HepG2 (cell line): ENCODE data around the gene LHFPL2. TPM values are rescaled to one million over a fixed set of nuclear protein-coding genes. Genes with fewer than 3 reads are reported as not detected.

ENCODE experiments used
- ATAC-seq: fragments of 200-7000 bp; cut with Tn5 transposase; 3 replicates; pipeline ENCODE4 v1.9.1; 2020; ENCODE audit warnings: mild to moderate bottlenecking, moderate library complexity
- BruUV-seq: library from RNA; stranded (reverse); fragments of 400-500 nt; replicated peaks from 2 replicates; lab custom pipeline; 2021; lab: Mats Ljungman, UMichigan
- CTCF ChIA-PET: fragments of 300-600 bp; formaldehyde crosslinking; extraction: SDS; loops from one replicate; lab custom pipeline; 2021; ENCODE audit warnings: low total read pairs, inconsistent platforms, low intra/inter-chr PET ratio; lab: Yijun Ruan, JAX
- POLR2A ChIA-PET: fragments of 350-600 bp; sonication (Branson Sonifier 250); formaldehyde crosslinking; loops from one replicate; lab custom pipeline; 2020; ENCODE audit warnings: antibody characterized with exemption, inconsistent platforms; lab: Yijun Ruan, JAX
- DNase-seq: peaks from one replicate; pipeline ENCODE4 v3.0.0-alpha.2; 2015; ENCODE audit warnings: low spot score
- FAIRE-seq: peaks from 3 replicates; lab custom pipeline; 2011; peaks lifted over from hg19 to GRCh38; lab: Jason Lieb, UNC
- H2AFZ ChIP-seq: one replicate; pipeline ENCODE4 v1.6.1; 2011; ENCODE audit warnings: low read length, inconsistent platforms
- H3K27ac ChIP-seq: fragments of 300-600 bp; 3 replicates; pipeline ENCODE4 v1.8.0; 2011; ENCODE audit warnings: mixed run types, mild to moderate bottlenecking, mixed read lengths, low read length, inconsistent platforms; ENCODE audit not compliant: insufficient read depth; ENCODE audit errors: extremely low read length
- H3K27me3 ChIP-seq, 2 experiments: fragments of 200-600 bp in 1 of 2; 2 replicates in 1 of 2; 3 replicates in 1 of 2; pipeline versions ENCODE4 v1.6.0 to v1.8.0; 2011; ENCODE audit warnings: low read length in 2 of 2, mild to moderate bottlenecking in 2 of 2, moderate library complexity in 2 of 2, inconsistent platforms in 1 of 2; ENCODE audit not compliant: insufficient read depth in 2 of 2, control insufficient read depth in 1 of 2
- H3K36me3 ChIP-seq, 2 experiments: fragments of 200-600 bp in 1 of 2; replicated peaks in 1 of 2; 2 replicates in 1 of 2; 3 replicates in 1 of 2; pipeline versions ENCODE4 v1.5.1 to v1.8.0; 2011; ENCODE audit warnings: low read length in 2 of 2, inconsistent platforms in 1 of 2; ENCODE audit not compliant: insufficient read depth in 2 of 2, control insufficient read depth in 1 of 2
- H3K4me1 ChIP-seq: 2 replicates; pipeline ENCODE4 v1.5.1; 2012; ENCODE audit warnings: low read length, inconsistent platforms; ENCODE audit not compliant: insufficient read depth
- H3K4me2 ChIP-seq: 2 replicates; pipeline ENCODE4 v1.6.0; 2011; ENCODE audit warnings: low read depth, low read length, inconsistent platforms
- H3K4me3 ChIP-seq, 3 experiments: fragments of 200-600 bp in 1 of 3; sonication (generic), shearing (Covaris generic) in 1 of 3; replicated peaks in 1 of 3; 2 replicates each; pipeline ENCODE4 v1.5.1; 2011 to 2016; ENCODE audit warnings: low read length in 3 of 3, inconsistent platforms in 2 of 3, low read depth in 2 of 3, mild to moderate bottlenecking in 2 of 3, control low read depth in 1 of 3, mixed read lengths in 1 of 3; ENCODE audit not compliant: insufficient read depth in 1 of 3
- H3K79me2 ChIP-seq: one replicate; pipeline ENCODE4 v1.6.1; 2011; ENCODE audit warnings: low read length, inconsistent platforms; ENCODE audit not compliant: insufficient read depth
- H3K9ac ChIP-seq: 2 replicates; pipeline ENCODE4 v1.6.0; 2011; ENCODE audit warnings: mild to moderate bottlenecking, low read depth, low read length, inconsistent platforms; ENCODE audit not compliant: insufficient read depth
- H3K9me3 ChIP-seq: 2 replicates; pipeline ENCODE4 v1.5.1; 2012; ENCODE audit warnings: mild to moderate bottlenecking, low read length
- H4K20me1 ChIP-seq: 2 replicates; pipeline ENCODE4 v1.6.0; 2011; ENCODE audit warnings: inconsistent platforms, mild to moderate bottlenecking, low read length, moderate library complexity; ENCODE audit not compliant: insufficient read depth
- ARID5B ChIP-seq: IDR thresholded peaks from 2 replicates; pipeline ENCODE4 v1.4.0; 2020; ENCODE audit warnings: mild to moderate bottlenecking, missing genetic modification reagents
- BRCA1 ChIP-seq: sonication (generic); formaldehyde crosslinking; IDR thresholded peaks from 2 replicates; pipeline ENCODE4 v1.4.0; 2020; ENCODE audit warnings: missing genetic modification reagents
- DNMT1 ChIP-seq: sonication (generic); formaldehyde crosslinking; IDR thresholded peaks from 2 replicates; pipeline ENCODE4 v1.5.1; 2020; ENCODE audit warnings: mild to moderate bottlenecking, missing genetic modification reagents
- HDAC1 ChIP-seq: sonication (generic); formaldehyde crosslinking; IDR thresholded peaks from 2 replicates; pipeline ENCODE4 v1.5.1; 2020; ENCODE audit warnings: mild to moderate bottlenecking, missing genetic modification reagents
- IKZF4 ChIP-seq: sonication (generic); formaldehyde crosslinking; IDR thresholded peaks from 2 replicates; pipeline ENCODE4 v1.5.1; 2020; ENCODE audit warnings: borderline replicate concordance, mild to moderate bottlenecking, low read depth, missing genetic modification reagents; ENCODE audit errors: not compliant biosample characterization
- PAWR ChIP-seq: sonication (generic); formaldehyde crosslinking; IDR thresholded peaks from 2 replicates; pipeline ENCODE4 v1.4.0; 2020; ENCODE audit warnings: missing genetic modification reagents, mild to moderate bottlenecking, borderline replicate concordance
- SNAI1 ChIP-seq: sonication (generic); formaldehyde crosslinking; IDR thresholded peaks from 2 replicates; pipeline ENCODE4 v1.5.0; 2020; ENCODE audit warnings: mild to moderate bottlenecking, missing genetic modification reagents, borderline replicate concordance
- ZFP41 ChIP-seq: sonication (generic); formaldehyde crosslinking; IDR thresholded peaks from 2 replicates; pipeline ENCODE4 v1.4.0; 2020; ENCODE audit warnings: mild to moderate bottlenecking, missing genetic modification reagents, borderline replicate concordance
- ZNF20 ChIP-seq: sonication (generic); formaldehyde crosslinking; IDR thresholded peaks from 2 replicates; pipeline ENCODE4 v1.4.0; 2020; ENCODE audit warnings: mild to moderate bottlenecking, moderate library complexity, missing genetic modification reagents
- ZNF281 ChIP-seq: sonication (generic); formaldehyde crosslinking; IDR thresholded peaks from 2 replicates; pipeline ENCODE4 v1.4.0; 2020; ENCODE audit warnings: missing genetic modification reagents, borderline replicate concordance
- ZNF337 ChIP-seq: sonication (generic); formaldehyde crosslinking; IDR thresholded peaks from 2 replicates; pipeline ENCODE4 v1.5.1; 2020; ENCODE audit warnings: missing genetic modification reagents, low read depth, mild to moderate bottlenecking, borderline replicate concordance
- ZNF501 ChIP-seq: sonication (generic); formaldehyde crosslinking; IDR thresholded peaks from 2 replicates; pipeline ENCODE4 v1.5.1; 2020; ENCODE audit warnings: mild to moderate bottlenecking, moderate library complexity, missing genetic modification reagents
- ZNF598 ChIP-seq: sonication (generic); formaldehyde crosslinking; IDR thresholded peaks from 2 replicates; pipeline ENCODE4 v1.5.1; 2020; ENCODE audit warnings: mild to moderate bottlenecking, missing genetic modification reagents, borderline replicate concordance
- ZNF652 ChIP-seq: IDR thresholded peaks from 2 replicates; pipeline ENCODE4 v1.6.1; 2016; ENCODE audit warnings: low read depth, borderline replicate concordance
- ZNF770 ChIP-seq: sonication (generic); formaldehyde crosslinking; IDR thresholded peaks from 2 replicates; pipeline ENCODE4 v1.5.0; 2020; ENCODE audit warnings: mild to moderate bottlenecking, missing genetic modification reagents
- WGBS: methylation state at CpG from one replicate; pipeline ENCODE4 v1.1.6; 2017; ENCODE audit warnings: low lambda C conversion rate; 5-methylcytosine and 5-hydroxymethylcytosine counted together
- in situ Hi-C: cut with HindIII; loops from 2 replicates; pipeline ENCODE4 v1.10.0; 2017; ENCODE audit warnings: low pct_unique_long_range_greater_than_20kb; ENCODE audit not compliant: extremely low pct_ligation_motif_present
- intact Hi-C: fragments of 100-400 bp; cut with micrococcal nuclease; formaldehyde crosslinking; loops from one replicate; pipeline ENCODE4 v1.10.0; 2022; ENCODE audit not compliant: unreplicated experiment
- polyA plus RNA-seq, 8 experiments: library from polyadenylated mRNA; depleted of rRNA in 3 of 8; stranded (reverse) in 7 of 8; unstranded in 1 of 8; fragments of >200 nt; fragmentation: Illumina TruSeq in 4 of 8; extraction: Trizol in 4 of 8; gene quantifications; 2 replicates each; pipeline versions ENCODE4 v1.2.1 to v1.2.3, GENCODE V29; 2011 to 2016; ENCODE audit warnings: low read depth in 4 of 8, missing spikeins in 1 of 8, mixed read lengths in 1 of 8; ENCODE audit not compliant: insufficient read depth in 1 of 8
- total RNA-seq, 5 experiments: library from RNA; depleted of rRNA; stranded (reverse); fragments of >200 nt; fragmentation: Illumina TruSeq; extraction: Trizol; gene quantifications; 2 replicates each; pipeline ENCODE4 v1.2.3, GENCODE V29; 2016; ENCODE audit warnings: low read depth in 1 of 5

Gene LHFPL2
- total and polyA plus RNA-seq, 2 of the 13 experiments (the other 11 are each of a cell fraction or from before 2014, with no cell fraction given) = 6.0 to 20.0 TPM

DNA sequence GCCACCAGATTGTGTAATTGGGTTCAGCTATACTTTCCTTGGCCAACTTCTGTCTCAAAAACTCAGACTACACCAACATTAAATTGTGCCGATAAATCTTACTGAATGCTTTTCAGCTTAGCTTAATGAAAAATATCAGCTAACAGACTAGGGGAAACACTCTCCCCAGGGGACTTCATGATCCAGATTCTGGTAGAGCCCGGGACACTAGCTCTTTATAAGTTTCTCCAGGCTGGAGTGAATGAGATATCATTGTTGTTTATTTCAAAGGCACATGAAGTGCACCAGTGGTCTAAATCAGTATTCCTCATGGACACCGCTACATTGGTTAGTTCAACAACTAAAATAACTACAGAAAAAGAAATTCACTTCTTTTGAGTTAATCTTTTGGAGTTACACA lies 10.5 kb upstream of the LHFPL2 start (continued):
- TF ChIP-seq ARID5B (CRISPR knock-in tag) (no peak), HDAC1 (no peak), IKZF4 (CRISPR knock-in tag) (no peak), PAWR (CRISPR knock-in tag) (no peak), ZNF770 (CRISPR knock-in tag) (no peak), SNAI1 (CRISPR knock-in tag) (no peak)

DNA sequence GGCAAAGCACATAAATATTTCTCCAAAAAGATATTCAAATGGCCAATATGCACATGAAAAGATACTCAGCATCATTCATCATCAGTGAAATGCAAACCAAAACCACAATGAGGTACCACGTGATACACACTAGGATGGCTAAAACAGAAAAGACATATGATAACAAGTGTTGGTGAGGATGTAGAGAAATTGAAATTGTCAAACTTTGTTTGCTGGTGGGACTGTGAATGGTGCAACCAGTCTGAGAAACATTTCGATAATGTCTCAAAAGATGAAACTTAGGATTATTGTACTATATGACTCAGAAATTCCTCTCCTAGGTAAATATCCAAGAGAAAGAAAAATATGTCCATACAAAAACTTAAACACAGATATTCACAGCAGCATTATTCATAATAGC lies 8.6 kb upstream of the LHFPL2 start:
- no peak overlapping the region for H3K9ac ChIP-seq
- ATAC-seq = no peak
- FAIRE-seq = no peak
- 60% methylated on average over 2 of the region's 2 CpGs for WGBS
- H3K9me3 ChIP-seq = no peaks in the 10 kb centered on the region
- in situ Hi-C loops (no loop called here), intact Hi-C loops (no loop called here)
- no peak overlapping the region for H3K27ac ChIP-seq
- ChIA-PET CTCF (no interaction called here), POLR2A (no interaction called here)
- peaks cover 19% of the 10 kb centered on the region for H3K4me1 ChIP-seq
- H3K27me3 ChIP-seq = no peaks in the 10 kb centered on the region
- no peaks in the 10 kb centered on the region for H4K20me1 ChIP-seq
- H2AFZ ChIP-seq = no peak overlapping the region
- H3K4me3 ChIP-seq = no peak overlapping the region
- no TSS peak for BruUV-seq
- H3K36me3 ChIP-seq = no peaks in the 10 kb centered on the region
- H3K4me2 ChIP-seq = no peak overlapping the region
- no peaks in the 10 kb centered on the region for H3K79me2 ChIP-seq
- no peak for DNase-seq
- TF ChIP-seq ZNF20 (CRISPR knock-in tag) = no peak
- TF ChIP-seq DNMT1 (CRISPR knock-in tag) = no peak
- no peak for TF ChIP-seq ZNF501 (CRISPR knock-in tag)
- no peak for TF ChIP-seq ZNF652 (CRISPR knock-in tag)
- no peak for TF ChIP-seq HDAC1
- TF ChIP-seq BRCA1 (CRISPR knock-in tag) = no peak
- TF ChIP-seq ZFP41 (CRISPR knock-in tag) = no peak
- no peak for TF ChIP-seq ZNF281 (CRISPR knock-in tag)
- TF ChIP-seq ZNF337 (CRISPR knock-in tag) = no peak
- no peak for TF ChIP-seq ZNF598 (CRISPR knock-in tag)
